GM10847 (cell line): Measurements from ENCODE around the gene MCM7.

Experiments used
- POLR2A ChIP-seq: IDR thresholded peaks from 2 replicates; pipeline ENCODE4 v1.6.1; 2011; ENCODE audit not compliant: insufficient read length; ENCODE audit errors: extremely low read depth

Gene MCM7

GRCh38 chr7:100066953-100067352, 34.2 kb downstream of the MCM7 start:
- TF ChIP-seq POLR2A: no peak

- no peak for TF ChIP-seq POLR2A
Measured at GRCh38 chr7:100065452-100066186, 35.6 kb downstream of the MCM7 start.

GRCh38 chr7:100064162-100064561, 37.0 kb downstream of the MCM7 start:
- no peak for TF ChIP-seq POLR2A

GRCh38 chr7:100063376-100063775, 37.8 kb downstream of the MCM7 start:
- TF ChIP-seq POLR2A: no peak

GRCh38 chr7:100061518-100062193, 39.5 kb downstream of the MCM7 start:
- no peak for TF ChIP-seq POLR2A

DNA sequence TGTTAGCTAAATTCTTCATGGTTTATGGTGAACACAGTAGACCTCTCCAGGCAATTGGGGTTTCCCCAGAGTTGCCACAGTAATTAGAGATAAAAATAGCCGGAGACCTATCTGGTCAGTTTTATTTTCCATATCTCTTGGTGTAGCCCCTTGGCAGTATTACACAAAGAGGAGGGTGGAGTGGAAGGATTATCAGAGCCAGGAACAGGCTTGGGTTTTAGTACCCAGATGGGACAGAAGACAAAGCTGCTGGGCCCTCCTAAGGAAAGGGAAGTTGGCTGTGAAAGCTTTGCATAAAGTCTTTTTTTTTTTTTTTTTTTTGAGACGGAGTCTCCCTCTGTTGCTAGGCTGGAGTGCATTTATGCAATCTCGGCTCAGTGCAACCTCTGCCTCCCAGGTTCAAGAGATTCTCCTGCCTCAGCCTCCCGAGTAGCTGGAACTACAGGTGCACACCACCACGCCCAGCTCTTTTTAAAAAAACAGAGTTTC, 41.9 kb downstream of the MCM7 start:
- no peak for TF ChIP-seq POLR2A

DNA sequence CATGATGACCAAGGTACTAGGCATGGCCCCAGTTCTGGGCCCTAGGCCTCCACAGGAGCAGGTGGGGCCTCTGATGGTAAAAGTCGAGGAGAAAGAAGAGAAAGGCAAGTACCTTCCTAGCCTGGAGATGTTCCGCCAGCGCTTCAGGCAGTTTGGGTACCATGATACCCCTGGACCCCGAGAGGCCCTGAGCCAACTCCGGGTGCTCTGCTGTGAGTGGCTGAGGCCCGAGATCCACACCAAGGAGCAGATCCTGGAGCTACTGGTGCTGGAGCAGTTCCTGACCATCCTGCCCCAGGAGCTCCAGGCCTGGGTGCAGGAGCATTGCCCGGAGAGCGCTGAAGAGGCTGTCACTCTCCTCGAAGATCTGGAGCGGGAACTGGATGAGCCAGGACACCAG, 44.2 kb downstream of the MCM7 start:
- TF ChIP-seq POLR2A: no peak

DNA sequence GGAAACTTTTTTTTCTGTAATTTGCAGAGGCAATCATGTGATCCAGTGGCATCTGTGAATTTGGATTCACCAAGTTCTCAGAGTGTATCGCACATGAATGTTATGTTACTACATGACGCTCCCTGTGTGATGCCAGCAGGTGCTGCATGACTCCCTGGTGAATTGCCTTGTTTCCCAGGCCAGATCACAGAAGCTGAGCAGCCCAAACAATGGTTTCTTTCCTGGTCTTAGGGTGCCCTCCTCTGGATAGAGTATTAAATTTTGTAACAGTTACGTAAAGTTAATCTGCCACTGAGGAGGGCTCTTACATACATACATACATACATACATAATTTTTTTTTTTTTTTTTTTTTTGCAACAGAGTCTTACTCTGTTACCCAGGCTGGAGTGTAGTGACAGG, 48.0 kb downstream of the MCM7 start:
- TF ChIP-seq POLR2A: no peak

GRCh38 chr7:100051611-100052010, 49.6 kb downstream of the MCM7 start:
- no peak for TF ChIP-seq POLR2A

GRCh38 chr7:100049441-100050291, 51.5 kb downstream of the MCM7 start, which contains the start of gene ZSCAN21:
Gene ZSCAN21 (plus strand): TSS chr7:100049774. CDS start chr7:100057007, 7,233 bp downstream.
- peak; percentile 89 for TF ChIP-seq POLR2A

DNA sequence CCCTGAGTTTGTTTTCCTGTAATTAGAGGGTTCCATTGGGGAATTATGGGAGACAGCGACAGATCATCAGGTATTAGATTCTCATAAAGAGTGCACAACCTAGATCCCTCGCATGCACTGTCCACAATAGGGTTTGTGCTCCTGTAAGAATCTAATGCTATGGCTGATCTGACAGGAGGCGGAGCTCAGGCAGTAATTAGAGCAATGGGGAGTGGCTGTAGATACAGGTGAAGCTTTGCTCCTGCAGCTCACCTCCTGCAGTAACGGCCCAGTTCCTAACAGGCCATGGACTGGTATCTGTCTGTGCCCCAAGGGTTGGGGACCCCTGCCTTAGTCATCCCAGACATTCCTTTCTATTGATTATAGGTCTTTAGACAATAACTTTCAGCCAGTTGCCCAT, 52.5 kb downstream of the MCM7 start:
- no peak for TF ChIP-seq POLR2A

- no peak for TF ChIP-seq POLR2A
Measured at GRCh38 chr7:100044718-100045117, 56.5 kb downstream of the MCM7 start.
